GM13977 (cell line): Measurements from ENCODE around the gene AMBP.
"Not testable (repeated sequence)": the region's sequence is repeated elsewhere in the genome, so short reads cannot be mapped to it uniquely, and the experiment has no call there.

Experiments used
- DNase-seq: peaks from one replicate; pipeline ENCODE4 v3.0.0; 2012; ENCODE audit warnings: low spot score
- in situ Hi-C: fragments of 300-500 bp; cut with MboI; formaldehyde crosslinking; loops from one replicate; pipeline ENCODE4 v1.12.0; 2022; ENCODE audit warnings: low sequenced_read_pairs, low pct_unique_long_range_greater_than_20kb, mixed read lengths, inconsistent platforms; ENCODE audit not compliant: unreplicated experiment
- TF ChIP-seq, protein P1 (sequence below): IDR thresholded peaks from 2 replicates; pipeline ENCODE4 v1.5.1; 2012; ENCODE audit warnings: mild to moderate bottlenecking, control low read depth; ENCODE audit not compliant: insufficient read depth; ENCODE audit errors: extremely low read depth, missing control alignments

Gene AMBP

GRCh38 chr9:114086009-114086408, 7.9 kb upstream of the AMBP start:
- in situ Hi-C loops = no loop called here
- TF ChIP-seq, protein P1, sequence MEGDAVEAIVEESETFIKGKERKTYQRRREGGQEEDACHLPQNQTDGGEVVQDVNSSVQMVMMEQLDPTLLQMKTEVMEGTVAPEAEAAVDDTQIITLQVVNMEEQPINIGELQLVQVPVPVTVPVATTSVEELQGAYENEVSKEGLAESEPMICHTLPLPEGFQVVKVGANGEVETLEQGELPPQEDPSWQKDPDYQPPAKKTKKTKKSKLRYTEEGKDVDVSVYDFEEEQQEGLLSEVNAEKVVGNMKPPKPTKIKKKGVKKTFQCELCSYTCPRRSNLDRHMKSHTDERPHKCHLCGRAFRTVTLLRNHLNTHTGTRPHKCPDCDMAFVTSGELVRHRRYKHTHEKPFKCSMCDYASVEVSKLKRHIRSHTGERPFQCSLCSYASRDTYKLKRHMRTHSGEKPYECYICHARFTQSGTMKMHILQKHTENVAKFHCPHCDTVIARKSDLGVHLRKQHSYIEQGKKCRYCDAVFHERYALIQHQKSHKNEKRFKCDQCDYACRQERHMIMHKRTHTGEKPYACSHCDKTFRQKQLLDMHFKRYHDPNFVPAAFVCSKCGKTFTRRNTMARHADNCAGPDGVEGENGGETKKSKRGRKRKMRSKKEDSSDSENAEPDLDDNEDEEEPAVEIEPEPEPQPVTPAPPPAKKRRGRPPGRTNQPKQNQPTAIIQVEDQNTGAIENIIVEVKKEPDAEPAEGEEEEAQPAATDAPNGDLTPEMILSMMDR = no peak
- no peak for DNase-seq

DNA sequence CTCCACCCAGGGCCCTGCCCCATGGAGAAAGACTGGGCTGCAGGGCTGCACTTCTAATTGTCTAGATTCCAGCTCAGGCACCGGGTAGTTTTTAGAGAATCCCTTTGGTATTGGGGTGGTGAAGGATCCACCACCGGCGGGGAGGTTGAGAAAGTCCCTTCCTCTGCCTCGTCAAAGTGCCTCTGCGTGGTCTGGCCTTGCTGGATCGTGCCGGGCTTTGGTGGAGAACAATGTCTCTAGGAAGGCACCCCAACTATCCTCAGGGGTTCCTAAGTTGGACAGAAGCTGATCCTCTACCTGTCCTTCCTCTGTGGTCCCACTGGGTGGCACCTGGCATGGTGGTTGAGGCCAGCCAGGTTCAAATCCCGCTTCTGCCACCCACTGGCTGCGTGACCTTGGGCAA, 7.3 kb upstream of the AMBP start:
- TF ChIP-seq, protein P1 = no peak
- in situ Hi-C loops = no loop called here

GRCh38 chr9:114084282-114085073, 6.4 kb upstream of the AMBP start:
- in situ Hi-C loops = no loop called here
- no peak for DNase-seq
- TF ChIP-seq, protein P1 = no peak

More for the DNA sequence above, 7.3 kb upstream of the AMBP start:
- DNase-seq = no peak

DNA sequence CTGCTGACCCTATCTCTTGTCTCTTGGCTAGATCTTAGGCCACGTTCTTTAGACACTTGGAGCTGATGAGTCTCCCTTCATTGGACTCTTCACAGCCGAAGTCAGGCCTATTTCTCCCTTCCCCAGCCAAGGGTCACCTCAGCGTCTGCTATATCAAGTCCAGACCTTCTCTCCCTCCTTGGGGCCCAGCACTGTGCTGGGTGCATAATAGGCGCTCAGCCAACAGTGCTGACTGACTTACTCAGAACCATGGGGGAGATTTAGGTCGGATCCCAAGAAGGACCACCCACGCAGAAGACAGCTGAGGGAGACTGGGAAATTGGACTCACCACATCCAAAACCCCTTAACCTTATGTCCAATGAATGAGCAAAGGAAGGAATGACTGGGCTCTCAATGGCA, 5.6 kb upstream of the AMBP start:
- DNase-seq = no peak
- in situ Hi-C loops = no loop called here
- TF ChIP-seq, protein P1 = no peak

DNA sequence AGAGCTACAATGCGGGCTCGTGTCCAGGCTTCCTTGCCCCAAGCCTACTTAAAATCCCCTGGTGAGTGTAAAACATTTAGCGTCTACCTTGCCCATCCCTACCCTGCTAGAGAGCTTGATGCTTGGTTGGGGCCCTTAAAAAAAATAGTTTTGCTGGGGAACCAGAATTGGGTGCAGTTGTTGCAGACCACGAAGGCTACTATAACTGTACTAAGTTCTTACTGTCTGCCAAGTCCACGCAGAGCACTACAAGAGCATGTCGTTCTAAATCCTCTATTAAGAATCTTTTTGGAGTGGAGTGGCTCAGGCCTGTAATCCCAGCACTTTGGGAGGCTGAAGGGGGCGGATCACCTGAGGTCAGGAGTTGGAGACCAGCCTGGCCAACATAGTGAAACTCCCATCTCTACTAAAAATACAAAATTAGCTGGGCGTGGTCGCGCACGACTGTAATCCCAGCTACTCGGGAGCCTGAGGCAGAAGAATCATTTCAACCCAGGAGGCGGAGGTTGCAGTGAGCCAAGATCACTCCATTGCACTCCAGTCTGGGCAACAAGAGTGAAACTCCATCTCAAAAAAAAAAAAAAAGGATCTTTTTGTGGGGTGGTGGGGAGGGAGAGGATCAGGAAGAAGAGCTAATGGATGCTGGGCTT, 4.8 kb upstream of the AMBP start:
- in situ Hi-C loops, DNase-seq: not testable (repeated sequence)

GRCh38 chr9:114082017-114082762, 4.1 kb upstream of the AMBP start:
- in situ Hi-C loops = no loop called here
- DNase-seq = peak; percentile 88
- TF ChIP-seq, protein P1 = peak; percentile 88
